Left hindlimb (tissue), 1 donor: ENCODE results near the gene BLMH.

Source experiments
- DNase-seq: peaks from one replicate; pipeline ENCODE4 v3.0.0-alpha.2; 2018

The BLMH gene

DNA sequence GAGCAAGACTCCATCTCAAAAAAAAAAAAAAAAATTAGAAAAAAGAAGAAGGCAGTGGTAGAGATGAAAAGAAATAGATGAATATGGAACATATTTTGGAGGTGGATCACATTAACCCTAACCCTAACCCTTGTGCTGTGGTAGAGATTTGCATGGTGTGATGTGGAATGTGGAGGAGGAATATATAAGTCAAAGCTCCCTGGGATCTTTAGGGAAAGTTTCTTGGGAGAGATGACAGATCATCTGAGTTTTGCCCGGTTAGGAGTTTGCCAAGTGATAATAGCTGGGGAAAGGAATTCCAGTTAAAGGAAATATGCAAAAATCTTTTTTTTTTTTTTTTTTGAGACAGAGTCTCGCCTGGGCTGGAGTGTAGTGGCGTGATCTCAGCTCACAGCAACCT is 13.0 kb upstream of the BLMH start:
- DNase-seq = no peak

DNA sequence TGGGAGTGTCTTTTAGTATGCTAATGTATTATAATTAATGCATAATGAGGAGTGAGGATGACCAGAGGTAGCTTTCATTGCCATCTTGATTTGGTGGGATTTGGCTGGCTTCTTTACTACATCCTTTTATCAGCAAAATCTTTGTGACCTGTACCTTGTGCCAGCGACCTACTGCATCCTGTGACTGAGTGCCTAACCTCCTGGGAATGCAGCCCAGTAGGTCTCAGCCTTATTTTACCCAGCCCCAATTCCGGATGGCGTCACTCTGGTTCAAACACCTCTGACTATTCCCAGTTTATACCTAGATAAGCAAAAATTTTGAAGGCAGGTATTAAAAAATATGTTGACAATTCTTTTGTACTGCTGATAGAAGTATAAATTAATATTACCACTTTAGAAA is 10.5 kb upstream of the BLMH start:
- DNase-seq = no peak

DNA sequence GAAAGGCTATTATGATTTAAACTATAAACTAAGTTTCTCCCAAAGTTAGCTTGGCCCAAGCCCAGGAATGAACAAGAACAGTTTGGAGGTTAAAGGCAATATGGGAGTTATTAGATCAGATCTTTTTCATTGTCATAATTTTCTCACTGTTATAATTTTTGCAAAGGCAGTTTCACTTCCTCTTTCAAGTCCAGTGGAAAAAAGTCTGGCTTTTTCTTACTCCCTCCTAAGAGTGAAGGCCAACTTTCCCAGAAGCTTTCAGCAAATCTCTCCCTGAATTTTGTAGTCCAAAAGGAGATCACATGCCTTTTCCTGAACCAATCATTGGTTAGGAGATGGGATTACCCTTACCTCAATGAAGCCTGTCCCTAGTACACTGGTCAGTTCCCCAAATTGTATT is 9.1 kb upstream of the BLMH start:
- DNase-seq = no peak

DNA sequence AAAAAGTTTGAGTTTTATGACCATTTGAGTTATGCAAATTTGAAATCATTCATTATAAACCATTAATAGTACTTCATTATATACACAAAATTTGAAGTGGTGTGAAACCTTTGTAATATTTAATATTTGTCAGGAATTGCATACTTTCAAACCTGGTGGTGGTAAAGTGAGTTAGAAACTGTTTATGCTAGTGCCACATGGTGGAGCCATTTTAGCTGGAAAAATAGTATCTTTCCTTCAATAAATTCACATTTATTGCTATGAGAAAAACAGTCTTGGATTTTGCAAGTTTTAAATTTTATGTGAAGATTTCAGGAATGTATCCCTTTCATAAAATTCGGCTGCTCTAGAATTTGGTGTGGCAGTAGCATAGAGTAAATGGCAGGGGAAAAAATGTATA is 7.3 kb upstream of the BLMH start:
- no peak for DNase-seq

DNA sequence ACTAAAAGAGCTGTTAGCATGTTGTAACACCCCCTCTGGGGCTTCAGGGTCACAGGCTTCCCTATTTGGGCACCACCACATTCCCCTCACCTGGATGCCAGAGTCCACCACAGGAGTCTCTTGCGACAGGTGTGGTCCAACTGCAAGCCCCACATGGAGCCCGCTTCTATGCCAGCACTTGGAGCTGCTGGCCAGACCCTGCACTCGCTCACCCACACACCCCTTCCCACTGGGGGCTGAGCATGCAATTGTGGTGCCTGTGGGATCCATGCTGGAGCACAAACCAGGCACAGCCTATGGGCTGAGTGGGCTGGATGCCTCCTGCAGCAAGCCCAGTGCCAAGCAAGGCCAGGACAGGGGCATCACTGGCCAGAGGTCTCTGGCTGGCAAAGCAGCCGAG is 6.0 kb upstream of the BLMH start:
- DNase-seq = no peak

DNA sequence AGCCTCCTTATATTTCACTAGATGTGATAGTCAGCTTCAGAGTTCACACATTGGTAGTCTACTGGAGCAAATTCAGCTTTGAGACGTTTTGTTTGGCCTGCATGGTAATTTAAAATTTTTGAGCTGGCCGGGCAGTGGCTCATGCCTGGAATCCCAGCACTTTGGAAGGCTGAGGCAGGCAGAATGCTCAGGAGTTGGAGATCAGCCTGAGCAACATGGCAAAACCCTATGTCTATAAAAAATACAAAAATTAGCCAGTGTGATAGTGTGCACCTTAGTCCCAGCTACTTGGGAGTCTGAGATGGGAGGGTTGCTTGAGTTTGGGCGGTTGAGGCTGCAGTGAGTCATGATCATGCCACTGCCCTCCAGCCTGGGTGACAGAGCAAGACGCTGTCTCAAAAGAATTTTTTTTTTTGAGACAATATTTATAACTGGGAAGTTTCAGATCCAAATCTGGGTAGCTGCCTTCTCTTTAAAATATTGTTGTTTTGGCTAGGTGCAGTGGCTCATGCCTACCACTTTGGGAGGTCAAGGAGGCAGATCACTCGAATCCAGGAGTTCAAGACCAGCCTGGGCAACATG is 4.8 kb upstream of the BLMH start:
- DNase-seq = no peak

DNA sequence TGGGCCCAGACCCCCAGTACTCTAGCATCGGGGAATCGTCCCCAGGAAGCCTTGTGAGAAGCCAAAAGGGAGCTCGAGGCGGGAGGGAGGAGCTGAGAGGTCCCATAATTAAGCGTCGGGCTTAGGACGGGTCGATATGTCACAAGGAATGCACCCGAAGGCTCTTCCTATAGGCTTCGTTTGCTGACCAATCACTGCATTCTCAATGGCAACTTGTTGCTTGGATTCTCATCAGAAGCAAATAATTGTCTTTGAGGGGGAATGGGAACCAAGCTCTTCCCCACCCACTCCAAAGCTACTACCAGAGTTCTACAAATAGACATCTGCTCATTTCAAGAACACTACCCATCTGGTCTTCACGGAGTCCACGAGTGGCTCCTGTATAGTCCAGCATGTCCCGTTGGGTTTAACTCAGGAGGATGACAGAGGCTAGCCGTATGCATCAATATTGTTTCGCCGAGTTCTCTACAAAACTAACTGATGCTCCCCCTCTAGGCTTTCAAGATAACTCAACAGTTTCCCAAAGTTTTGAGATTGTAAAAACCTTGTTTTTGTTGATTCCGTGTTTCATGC is 628 bp upstream of the BLMH start:
- DNase-seq = no peak

DNA sequence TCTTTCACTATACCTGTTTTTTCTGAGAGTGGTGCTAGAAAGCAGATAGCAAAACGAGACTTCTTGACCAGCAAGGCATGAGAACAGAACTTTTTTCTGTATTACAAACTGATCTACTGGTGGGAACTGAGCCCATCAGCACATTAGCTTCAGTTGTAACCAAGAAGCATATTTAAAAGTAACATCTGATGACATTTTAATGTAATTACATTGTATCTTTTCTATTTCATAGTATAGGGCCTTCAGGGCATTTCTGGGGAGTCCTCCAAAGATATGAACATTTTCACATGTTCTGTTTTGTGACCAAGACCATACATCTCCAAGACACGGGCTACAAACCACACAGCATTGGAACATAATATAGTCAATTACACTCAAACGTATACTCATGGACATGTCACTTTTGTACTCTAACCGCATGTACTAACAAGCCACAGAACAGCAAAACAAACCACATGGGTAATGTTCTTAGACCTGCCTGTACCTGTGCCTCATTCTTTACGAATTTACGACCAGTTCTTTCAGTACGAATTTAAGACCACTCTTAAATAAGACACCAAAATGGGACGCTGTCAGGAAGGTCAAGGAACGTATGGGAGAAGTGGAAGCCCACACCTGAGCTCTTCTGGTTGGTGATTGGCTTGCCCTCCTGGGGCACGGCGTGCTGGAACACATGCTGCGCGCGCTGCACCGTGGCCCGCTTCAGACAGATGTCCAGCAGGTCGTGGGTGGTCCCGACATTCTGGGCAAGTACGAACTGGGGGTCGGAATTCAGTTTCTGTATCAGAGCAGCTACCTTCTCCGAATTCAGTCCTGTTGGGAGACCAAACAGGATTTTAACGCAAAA is 825 bp downstream of the BLMH start:
- peak; percentile 53 for DNase-seq

DNA sequence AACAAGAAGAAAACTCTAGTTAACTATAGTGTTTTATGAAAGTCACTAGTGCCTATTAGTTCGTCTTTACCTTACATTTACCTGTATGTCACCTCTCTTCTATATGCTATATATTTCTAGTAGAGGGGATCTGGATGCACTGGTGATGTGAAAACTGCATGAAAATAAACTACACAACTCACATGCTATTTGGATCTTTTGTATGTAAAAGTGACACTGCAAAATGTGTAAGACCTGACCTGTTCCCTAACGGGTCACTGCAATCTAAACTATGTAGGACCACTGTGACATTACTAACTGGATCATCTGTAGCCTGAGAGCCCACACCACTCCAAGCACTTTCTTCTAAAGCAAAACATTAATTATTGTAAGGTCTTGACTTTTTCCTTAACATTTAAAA is 1.7 kb downstream of the BLMH start:
- DNase-seq = no peak

DNA sequence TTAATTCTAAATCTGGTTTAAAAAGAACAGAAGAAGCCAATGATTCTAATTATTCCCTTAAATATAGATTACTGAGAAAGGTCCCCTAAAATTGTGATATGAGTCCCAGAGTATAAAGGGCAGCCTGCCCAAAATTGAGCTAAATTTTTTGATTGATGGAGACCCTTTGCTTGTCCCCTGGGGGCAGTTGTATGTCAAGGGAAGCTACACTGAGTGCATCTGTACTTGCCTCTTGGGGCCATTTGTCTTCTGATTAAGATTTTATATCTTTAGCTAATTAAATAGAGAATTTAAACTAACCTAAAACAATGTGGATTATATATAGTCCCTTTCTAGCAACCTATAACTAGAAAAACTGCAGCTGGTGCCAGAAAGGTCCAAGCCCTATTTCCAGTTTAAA is 12.6 kb downstream of the BLMH start:
- no peak for DNase-seq

DNA sequence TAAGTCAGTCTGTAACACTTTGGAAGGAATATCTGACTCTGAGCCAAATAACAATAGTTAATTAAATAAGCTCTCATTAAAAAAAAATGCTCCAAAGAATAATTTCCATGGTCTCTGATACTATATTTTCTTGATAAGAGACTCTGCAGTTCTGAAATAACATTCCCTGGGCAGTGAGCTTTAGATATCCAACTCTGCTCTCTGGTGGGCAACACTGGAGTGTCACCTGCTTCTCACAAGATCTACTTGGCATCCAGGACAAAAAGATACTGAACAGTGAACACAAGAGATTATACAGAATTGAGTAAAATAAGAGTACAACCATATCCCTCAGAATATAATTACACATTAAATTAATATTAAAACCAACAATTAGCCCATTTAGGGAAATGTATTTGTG is 13.7 kb downstream of the BLMH start:
- DNase-seq = no peak

DNA sequence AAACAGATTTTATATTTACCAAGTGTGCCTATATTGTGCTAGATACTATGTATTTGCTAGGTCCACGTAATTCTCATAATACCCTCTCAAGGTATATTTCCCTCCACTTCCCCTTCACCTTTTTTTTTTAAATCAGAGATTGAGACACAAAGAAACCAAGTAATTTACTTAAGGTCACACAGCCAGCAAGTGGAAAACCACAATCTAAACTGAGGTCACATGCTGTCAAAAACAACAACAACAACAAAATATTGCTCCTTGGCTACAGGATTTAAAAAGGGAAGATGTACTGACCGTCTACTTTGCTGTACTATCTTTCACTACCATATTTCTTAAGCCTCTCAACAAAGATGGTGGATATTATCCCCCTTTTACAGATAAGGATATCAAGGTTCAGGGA is 15.8 kb downstream of the BLMH start:
- DNase-seq = no peak

DNA sequence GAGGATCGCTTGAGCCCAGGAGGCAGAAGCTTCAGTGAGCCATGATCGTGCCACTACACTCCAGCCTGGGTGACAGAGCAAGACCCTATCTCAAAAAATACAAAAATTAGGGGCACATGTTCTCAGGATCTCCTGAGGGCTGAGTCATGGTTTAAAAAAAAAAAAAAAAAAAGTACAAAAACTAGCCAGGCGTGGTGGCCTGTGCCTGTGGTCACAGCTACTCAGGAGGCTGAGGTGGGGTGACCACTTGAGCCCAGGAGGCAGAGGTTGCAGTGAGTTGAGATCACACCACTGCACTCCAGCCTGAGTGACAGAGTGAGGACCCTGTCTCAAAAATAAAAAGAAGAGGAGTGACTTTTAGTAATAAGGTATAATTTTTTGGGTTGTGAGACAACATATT is 16.9 kb downstream of the BLMH start:
- DNase-seq = no peak

DNA sequence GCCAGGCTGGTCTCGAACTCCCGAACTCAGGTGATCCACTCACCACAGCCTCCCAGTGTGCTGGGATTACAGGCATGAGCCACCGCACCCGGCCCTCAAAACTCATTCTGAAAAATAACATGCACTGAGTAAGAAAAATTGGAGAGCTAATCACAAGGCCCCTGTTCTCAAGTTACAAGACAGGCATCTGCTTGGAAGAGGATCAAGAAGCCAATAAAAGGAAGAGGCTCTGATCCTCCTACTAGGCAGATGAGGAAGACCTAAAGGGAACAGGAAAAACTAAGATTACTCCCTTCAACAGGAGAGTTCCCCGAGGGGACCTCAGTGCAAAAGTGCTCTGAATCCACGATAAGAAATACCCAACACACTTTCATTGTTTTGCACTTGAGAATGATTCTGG is 18.4 kb downstream of the BLMH start:
- no peak for DNase-seq

DNA sequence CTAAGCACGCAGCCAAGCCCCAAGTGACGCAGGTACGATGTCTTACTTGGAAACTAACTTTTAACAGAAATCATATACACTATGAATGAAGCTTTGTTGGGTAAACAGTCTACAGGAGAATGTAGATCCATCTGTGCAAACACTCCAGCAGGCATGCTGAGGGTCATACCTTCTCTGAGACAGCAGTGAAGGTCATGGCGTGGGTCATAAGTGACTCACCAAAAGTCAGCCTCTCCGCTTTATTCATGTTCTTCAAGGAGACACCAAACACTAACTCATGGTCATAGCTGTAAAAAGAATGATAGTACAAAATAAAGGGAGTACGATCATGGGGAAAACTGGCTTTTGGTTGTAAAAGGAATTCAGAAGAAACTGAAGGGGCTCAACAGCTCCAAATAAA is 20.6 kb downstream of the BLMH start:
- no peak for DNase-seq

DNA sequence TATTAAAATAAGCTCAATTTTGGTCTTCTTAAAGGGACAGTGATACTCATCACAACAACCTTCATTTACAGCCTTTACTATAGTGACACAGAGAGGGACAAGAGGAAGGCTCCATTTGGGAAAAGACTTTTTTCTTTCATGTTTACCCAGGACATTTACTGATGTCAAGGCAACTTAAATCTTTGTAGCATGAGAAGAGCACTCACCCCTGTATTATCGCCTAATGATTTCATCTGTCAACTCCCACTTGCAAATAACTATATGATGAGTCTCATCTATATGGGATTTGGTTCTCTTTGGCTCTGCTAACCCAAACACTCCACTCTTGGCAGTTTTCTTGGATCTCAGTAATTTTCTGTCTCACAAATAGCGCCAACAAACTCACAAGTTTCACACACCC is 24.1 kb downstream of the BLMH start:
- no peak for DNase-seq

DNA sequence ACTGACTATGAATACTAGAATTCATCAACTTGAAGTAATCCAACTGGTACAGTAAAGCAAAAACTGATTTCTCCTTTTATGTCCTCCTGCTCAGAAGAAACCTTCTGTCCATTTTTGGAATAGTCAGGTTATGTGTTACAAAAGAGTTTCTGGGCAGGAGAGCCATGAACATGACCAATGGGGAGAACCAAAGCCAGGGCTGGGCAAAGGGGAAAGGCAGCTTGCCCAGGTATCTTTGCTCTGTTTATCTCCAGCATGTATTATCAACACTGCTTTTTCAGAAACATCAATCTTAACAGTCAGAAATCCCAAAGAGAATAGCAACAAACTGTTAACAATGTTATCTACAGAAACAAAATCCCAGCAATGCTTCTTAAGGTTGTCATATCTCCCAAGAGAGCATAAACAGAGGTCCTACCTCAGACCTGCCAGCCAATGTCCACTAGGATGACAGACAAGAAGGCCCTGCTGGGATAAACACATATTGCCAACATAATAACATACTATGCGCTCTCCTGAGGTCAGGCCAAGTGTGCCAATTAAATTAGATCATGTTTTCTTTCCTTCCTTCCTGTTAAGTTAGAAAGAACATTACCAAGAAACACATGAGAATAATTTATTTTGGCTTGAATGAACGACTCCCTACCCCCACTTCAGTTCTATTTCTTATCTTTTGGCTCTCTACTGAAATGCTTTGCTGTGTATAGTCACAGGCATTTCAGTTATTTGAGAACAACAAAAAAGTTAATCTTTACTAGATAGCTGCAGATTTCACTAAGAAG is 28.0 kb downstream of the BLMH start:
- no peak for DNase-seq

DNA sequence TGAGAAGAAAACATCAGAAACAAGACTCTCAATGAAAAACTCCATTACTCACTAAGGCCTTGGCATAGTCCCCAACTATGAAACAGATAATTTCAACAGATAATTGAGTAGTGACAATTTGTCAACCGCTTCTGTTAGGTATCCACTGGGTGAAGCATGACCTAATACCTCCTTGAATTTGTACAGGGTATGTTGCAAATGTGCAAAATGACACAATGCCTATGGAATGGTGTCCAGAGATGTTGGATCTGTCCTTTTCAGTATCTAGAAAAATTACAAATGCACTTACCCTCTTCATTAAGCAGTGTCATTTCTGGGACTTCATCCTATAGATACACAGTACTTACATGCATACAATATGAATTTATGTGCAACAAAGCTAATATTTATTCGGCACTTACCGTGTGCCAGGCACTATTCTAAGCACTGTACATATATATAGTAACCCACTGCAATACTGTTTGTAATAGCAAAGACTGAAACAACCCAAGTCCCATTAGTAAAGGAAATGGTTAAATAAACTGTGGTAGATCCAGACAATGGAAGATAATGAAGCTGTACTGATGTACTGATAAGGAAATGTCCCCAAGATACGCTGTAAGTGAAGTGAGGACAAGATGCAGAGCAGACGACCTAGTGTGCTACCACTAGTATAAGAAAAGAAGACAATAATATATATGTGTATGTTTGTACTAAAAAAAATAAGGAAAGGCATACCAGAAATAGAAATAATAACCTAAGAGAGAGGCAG is 34.8 kb downstream of the BLMH start:
- DNase-seq = no peak

DNA sequence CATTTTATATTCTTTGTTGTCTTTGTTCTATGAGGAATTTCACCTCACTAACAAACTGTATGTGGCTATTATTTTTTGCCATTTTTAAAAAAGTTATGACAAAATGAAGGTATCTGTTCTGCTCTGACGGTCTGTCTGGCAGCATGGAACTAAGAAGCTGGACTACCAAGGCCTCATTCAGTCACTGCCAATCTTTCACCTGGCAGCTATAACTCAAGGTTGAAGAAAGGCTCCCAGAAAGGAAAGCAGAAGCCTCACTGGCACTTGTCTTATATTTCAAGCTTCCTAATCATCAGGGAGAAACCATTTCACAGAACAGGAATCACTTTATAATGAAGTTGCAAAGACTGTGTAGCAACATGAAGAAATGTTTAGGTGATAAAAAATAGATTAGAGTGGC is 37.6 kb downstream of the BLMH start:
- DNase-seq = no peak

DNA sequence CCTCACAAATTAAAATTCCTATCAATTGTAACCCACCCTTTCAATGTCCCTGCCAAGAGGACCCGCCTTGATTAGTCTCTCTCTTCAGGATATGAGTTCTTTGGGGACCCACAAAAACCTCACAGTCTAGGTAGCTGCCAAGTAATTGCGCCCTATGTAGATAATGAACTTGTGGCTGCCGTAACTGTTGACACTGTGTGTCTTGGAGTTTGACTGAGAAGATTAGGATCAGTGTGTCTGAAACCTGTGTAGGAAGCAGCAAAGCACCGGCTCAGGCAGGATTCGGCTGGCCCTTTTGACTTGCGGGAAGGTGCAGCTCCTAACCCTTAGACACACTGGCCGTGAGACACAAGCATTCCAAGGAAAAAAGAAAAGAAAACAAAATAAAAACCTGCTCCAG is 38.4 kb downstream of the BLMH start:
- no peak for DNase-seq

DNA sequence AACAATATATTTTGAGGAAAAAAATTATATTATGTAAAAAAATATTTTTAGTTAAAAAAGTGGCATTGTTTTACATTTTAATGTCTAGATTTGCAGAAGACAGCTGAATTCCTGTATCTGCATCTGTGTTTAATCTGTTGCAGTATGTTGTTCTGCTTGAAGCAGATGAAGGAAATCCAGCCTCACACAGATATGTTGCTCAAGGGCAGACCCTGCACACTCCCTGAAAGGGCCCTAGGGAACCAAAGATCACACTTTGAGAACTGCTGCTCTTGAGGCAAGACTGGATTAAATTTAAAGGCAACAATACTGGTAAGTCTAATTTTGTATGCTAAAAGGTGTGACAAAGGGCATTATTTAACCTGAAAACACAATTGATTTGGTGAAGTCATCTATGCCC is 39.8 kb downstream of the BLMH start:
- DNase-seq = no peak

DNA sequence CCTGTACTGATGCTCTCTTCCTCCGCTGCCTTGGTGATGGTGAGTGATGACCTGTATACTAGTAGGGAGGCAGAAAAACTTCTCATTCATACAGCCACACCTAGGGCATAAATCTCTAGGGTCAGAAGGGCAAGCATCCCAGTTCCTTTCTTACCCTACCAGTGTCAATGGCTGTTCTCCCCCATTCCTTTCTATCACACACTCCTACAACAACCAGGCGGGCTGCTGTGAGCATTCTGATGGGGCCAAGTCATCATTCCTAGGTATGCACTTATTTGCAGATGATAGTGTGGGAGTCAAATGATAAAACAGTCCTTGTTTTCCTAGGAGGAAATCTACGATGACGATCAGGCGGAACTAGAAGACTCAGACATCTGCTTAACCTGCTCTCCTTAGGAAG is 42.3 kb downstream of the BLMH start:
- no peak for DNase-seq

DNA sequence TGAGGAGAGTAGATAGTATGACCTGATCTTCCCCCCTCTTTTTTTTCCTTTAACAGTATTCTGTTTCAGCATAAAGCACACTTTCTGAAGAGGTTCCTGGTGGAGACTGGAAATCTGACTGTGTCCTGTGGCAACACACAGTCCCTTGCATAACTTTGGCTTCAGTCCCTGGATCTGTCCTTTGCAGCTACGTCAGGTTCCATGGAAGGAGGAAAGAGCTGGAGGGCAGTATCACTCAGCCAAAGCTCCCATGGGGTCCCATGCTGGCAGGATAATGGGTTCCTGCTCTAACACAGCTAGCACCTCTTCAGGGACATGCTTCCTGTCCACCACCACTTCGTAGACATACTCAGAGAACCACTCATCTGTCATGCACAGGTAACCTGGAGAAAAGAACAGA is 43.0 kb downstream of the BLMH start:
- no peak for DNase-seq
